ENCODE results near the gene HIRIP3.
"Not testable (repeated sequence)": the region's sequence is repeated elsewhere in the genome, so short reads cannot be mapped to it uniquely, and the experiment has no call there.

Gene HIRIP3

DNA sequence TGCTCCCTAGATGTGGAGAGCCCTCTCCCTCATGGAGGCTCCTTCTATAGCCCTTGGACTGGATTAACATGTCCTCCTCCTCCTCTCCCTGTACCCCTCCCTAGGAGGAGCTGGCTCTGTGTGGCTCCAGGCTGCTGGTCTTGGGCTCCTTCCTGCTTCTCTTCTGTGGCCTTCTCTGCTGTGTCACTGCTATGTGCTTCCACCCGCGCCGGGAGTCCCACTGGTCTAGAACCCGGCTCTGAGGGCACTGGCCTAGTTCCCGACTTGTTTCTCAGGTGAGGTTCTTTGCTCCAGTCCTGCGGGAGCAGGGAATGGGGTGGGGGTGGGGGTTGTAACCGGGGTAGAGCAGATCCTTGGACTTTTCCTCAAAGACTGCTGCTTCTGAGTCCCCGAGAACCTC is 24.1 kb downstream of the HIRIP3 start:
- TF ChIP-seq Cebpa-rat (IDR thresholded peaks at IDR 0.05): no peak
- Histone ChIP-seq H3K4me1 (peaks cover 19 to 33% (median 25%) of the 10 kb centered on the region in 10 experiments), H4K20me1 (peaks cover 16 to 21% (median 18%) of the 10 kb centered on the region in 11 experiments)

DNA sequence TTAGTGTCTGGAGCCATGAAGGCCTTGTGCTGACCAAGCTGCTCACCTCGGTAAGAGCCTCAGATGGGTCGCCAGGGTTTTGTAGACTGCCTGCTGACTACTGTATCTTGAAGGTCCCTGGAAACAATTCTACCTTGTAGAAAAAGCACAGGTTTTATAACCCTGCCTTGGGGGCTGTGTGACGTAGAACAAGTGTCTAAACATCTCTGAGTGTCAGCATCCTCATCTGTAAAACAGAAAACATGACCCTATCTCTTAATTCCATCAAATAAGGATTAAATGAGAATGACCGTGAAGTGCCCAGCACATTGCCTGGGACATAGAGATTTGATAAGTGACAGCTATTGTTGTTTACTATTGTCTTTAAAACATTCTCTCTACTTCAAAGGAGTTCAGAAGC is 27.2 kb downstream of the HIRIP3 start:
- Histone ChIP-seq H3K9me3 (replicated peaks in 1 of 11) (peaks cover 0 to 9% (median 5%) of the 10 kb centered on the region in 11 experiments; a peak in 10 of 22 replicates), H4K20me1 (no peaks in the 10 kb centered on the region)

More for the DNA sequence above, 24.1 kb downstream of the HIRIP3 start:
- Histone ChIP-seq H3K9ac (no peak overlapping the region), H3K9me3 (replicated peaks in 1 of 11) (peaks cover 0 to 9% (median 5%) of the 10 kb centered on the region in 11 experiments; a peak in 10 of 22 replicates), H3K27ac (no peak overlapping the region), H3K27me3 (no peaks in the 10 kb centered on the region), H3K36me3 (peaks cover 33 to 63% (median 48%) of the 10 kb centered on the region in 11 experiments), H3K4me2 (no peak overlapping the region), H3K4me3 (no peak overlapping the region)

GRCh38 chr16:29963021-29963743 is 32.2 kb downstream of the HIRIP3 start:
- H3K9ac ChIP-seq: peak overlapping the region; percentile 76 to 86 (median 82); a peak in 21 of 22 replicates
- no peaks in the 10 kb centered on the region for H3K27me3 ChIP-seq
- no peak for TF ChIP-seq Cebpa-rat (IDR thresholded peaks at IDR 0.05)
- H3K4me2 ChIP-seq: peak overlapping the region; percentile 79 to 100 (median 95)
- H3K27ac ChIP-seq: peak overlapping the region in 10 of 11 experiments; percentile 25 to 87 (median 79); a peak in 17 of 22 replicates
- no peaks in the 10 kb centered on the region for H4K20me1 ChIP-seq
- H3K4me3 ChIP-seq: peak overlapping the region; percentile 58 to 85 (median 72); a peak in 18 of 20 replicates
- no peaks in the 10 kb centered on the region for H3K9me3 ChIP-seq (replicated peaks in 1 of 11)
- peaks cover 4 to 49% (median 17%) of the 10 kb centered on the region in 11 experiments; a peak in 21 of 22 replicates for H3K36me3 ChIP-seq
- peaks cover 18 to 24% (median 21%) of the 10 kb centered on the region in 10 experiments for H3K4me1 ChIP-seq

More for the DNA sequence above, 27.2 kb downstream of the HIRIP3 start:
- Histone ChIP-seq H3K27me3 (no peaks in the 10 kb centered on the region), H3K27ac (no peak overlapping the region), H3K9ac (0 out of 22 replicates have a peak overlapping the region, but pooled peaks of 1 of the 11 experiments have one; percentile 14), H3K4me1 (peaks cover under 1 to 27% (median 8%) of the 10 kb centered on the region in 10 experiments; a peak in 17 of 20 replicates), H3K4me2 (no peak overlapping the region), H3K4me3 (no peak overlapping the region), H3K36me3 (peaks cover 33 to 88% (median 51%) of the 10 kb centered on the region in 11 experiments)
- no peak for TF ChIP-seq Cebpa-rat (IDR thresholded peaks at IDR 0.05)

GRCh38 chr16:29962344-29962994 is 32.9 kb downstream of the HIRIP3 start:
- H3K36me3 ChIP-seq: peaks cover 0 to 42% (median 12%) of the 10 kb centered on the region in 11 experiments; a peak in 14 of 22 replicates
- TF ChIP-seq Cebpa-rat (IDR thresholded peaks at IDR 0.05): no peak
- no peaks in the 10 kb centered on the region for H3K9me3 ChIP-seq (replicated peaks in 1 of 11)
- peak overlapping the region; percentile 79 to 100 (median 95) for H3K4me2 ChIP-seq
- peak overlapping the region; percentile 58 to 85 (median 72) for H3K4me3 ChIP-seq
- H3K27me3 ChIP-seq: no peaks in the 10 kb centered on the region
- H3K27ac ChIP-seq: peak overlapping the region; percentile 58 to 87 (median 79); a peak in 21 of 22 replicates
- no peaks in the 10 kb centered on the region for H4K20me1 ChIP-seq
- peaks cover 18 to 24% (median 21%) of the 10 kb centered on the region in 10 experiments for H3K4me1 ChIP-seq
- H3K9ac ChIP-seq: peak overlapping the region; percentile 76 to 86 (median 82)

DNA sequence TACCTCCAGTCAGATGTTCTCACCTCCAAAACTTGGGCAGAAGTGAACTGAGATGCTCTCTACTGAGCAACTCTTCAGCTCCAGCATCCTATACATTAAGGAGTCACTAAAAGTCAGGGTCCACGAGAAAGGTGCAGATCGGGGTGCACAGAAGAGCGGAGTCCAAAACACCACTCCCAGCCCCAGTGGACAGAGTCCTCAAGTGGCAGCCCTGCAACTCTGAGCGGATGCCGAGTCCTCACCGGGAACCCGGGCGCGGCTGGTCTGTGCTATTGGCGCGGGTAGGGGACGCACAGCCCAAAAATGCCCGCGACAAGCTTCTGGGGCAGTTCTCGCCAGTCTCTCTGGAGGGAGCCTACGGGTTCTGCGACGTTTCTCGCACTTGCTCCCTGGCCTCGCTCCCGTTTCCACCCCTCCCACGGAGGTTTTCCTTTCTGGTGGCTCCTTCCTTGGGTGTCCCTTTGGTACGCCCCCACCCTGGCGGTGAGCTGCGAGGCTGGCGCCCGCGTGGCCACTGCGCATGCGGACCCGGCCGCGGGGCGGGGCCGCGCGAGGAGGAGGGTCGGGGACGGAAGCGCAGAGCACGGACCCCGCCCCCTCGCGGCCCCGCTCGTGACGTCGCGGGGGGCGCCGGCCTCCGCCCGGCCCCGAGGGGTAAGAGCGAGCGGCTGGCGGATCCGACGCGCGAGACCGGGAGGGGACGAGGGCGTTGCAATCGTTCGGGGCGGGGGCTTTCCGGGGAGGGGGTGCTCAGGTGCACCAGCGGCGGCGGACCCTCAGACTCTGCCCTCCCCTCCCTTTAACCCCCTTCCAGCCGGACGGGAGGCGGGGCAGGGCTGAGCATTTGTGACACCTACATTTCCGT is 33.7 kb downstream of the HIRIP3 start, which contains the start of gene TMEM219:
TMEM219 (plus strand) TSS at position 601 of the 865 bp plus-strand sequence. CDS start 1,065 bp downstream, outside the sequence.
- TF ChIP-seq Cebpa-rat (IDR thresholded peaks at IDR 0.05): no peak
- Histone ChIP-seq H3K27me3 (no peaks in the 10 kb centered on the region), H4K20me1 (no peaks in the 10 kb centered on the region), H3K9me3 (replicated peaks in 1 of 11) (no peaks in the 10 kb centered on the region), H3K27ac (peak within 1 kb of the TSS; percentile 58 to 87 (median 79); a peak in 21 of 22 replicates), H3K4me3 (peak within 1 kb of the TSS; percentile 58 to 85 (median 72)), H3K36me3 (peaks cover 0 to 34% (median 4%) of the 10 kb centered on the region in 11 experiments; a peak in 8 of 22 replicates), H3K4me2 (peak within 1 kb of the TSS; percentile 79 to 100 (median 95)), H3K9ac (peak within 1 kb of the TSS; percentile 76 to 86 (median 82)), H3K4me1 (peaks cover 18 to 24% (median 21%) of the 10 kb centered on the region in 10 experiments)

DNA sequence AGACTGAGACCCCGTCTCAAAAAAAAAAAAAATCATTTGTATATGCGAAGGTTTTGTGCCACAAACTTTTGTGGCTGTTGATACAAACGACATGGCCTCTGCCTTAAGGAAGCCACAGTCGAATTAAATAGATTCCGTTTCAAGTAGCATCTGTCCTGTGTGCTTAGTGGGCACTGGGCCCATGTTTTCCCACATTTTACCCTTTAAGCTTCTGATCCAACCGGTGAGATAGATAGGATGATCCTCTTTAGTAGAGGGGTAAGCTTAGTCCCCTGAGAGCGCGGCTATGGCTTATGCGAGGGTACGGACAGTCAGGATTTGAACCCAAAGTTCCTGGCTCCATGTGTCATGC is 34.3 kb downstream of the HIRIP3 start:
- no peak for TF ChIP-seq Cebpa-rat (IDR thresholded peaks at IDR 0.05)
- peak overlapping the region; percentile 77 to 100 (median 95) for H3K4me2 ChIP-seq
- H3K9me3 ChIP-seq (replicated peaks in 1 of 11): no peaks in the 10 kb centered on the region
- peak overlapping the region in 9 of 11 experiments; percentile 74 to 87 (median 79); a peak in 15 of 22 replicates for H3K27ac ChIP-seq
- peak overlapping the region; percentile 58 to 85 (median 72) for H3K4me3 ChIP-seq
- H3K36me3 ChIP-seq: peaks cover 0 to 28% (median 3%) of the 10 kb centered on the region in 11 experiments; a peak in 7 of 22 replicates
- no peaks in the 10 kb centered on the region for H3K27me3 ChIP-seq
- H3K9ac ChIP-seq: peak overlapping the region; percentile 76 to 86 (median 82)
- H3K4me1 ChIP-seq: peaks cover 18 to 24% (median 21%) of the 10 kb centered on the region in 10 experiments
- H4K20me1 ChIP-seq: no peaks in the 10 kb centered on the region

GRCh38 chr16:29959821-29960220 is 35.6 kb downstream of the HIRIP3 start:
- H3K9me3 ChIP-seq (replicated peaks in 1 of 11); H3K27ac ChIP-seq; H3K27me3 ChIP-seq; H3K4me3 ChIP-seq; H3K9ac ChIP-seq; H4K20me1 ChIP-seq; H3K4me2 ChIP-seq: not testable (repeated sequence)
- peaks cover 0 to 15% (median 0%) of the 10 kb centered on the region in 11 experiments; a peak in 4 of 22 replicates for H3K36me3 ChIP-seq
- peaks cover 15 to 22% (median 19%) of the 10 kb centered on the region in 10 experiments for H3K4me1 ChIP-seq

GRCh38 chr16:29959293-29959692 is 36.1 kb downstream of the HIRIP3 start:
- no peak overlapping the region for H3K27ac ChIP-seq
- no peak overlapping the region for H3K4me2 ChIP-seq
- no peaks in the 10 kb centered on the region for H4K20me1 ChIP-seq
- H3K27me3 ChIP-seq: no peaks in the 10 kb centered on the region
- no peak overlapping the region for H3K9ac ChIP-seq
- peaks cover 14 to 22% (median 19%) of the 10 kb centered on the region in 10 experiments for H3K4me1 ChIP-seq
- H3K4me3 ChIP-seq: no peak overlapping the region
- TF ChIP-seq Cebpa-rat (IDR thresholded peaks at IDR 0.05): no peak
- H3K36me3 ChIP-seq: peaks cover 0 to 10% (median 0%) of the 10 kb centered on the region in 11 experiments; a peak in 3 of 22 replicates
- H3K9me3 ChIP-seq (replicated peaks in 1 of 11): no peaks in the 10 kb centered on the region
